Activated CD4-positive, alpha-beta T cell treated with anti-CD3 and anti-CD28 coated beads for 4 hours (primary cell): ENCODE results near the gene ENSA.
"Not testable (repeated sequence)": the region's sequence is repeated elsewhere in the genome, so short reads cannot be mapped to it uniquely, and the experiment has no call there.

ENCODE experiments used
- DNase-seq, 2 donors: peaks; one replicate each; pipeline ENCODE4 v3.0.0-alpha.2; 2020

ENSA gene

DNA sequence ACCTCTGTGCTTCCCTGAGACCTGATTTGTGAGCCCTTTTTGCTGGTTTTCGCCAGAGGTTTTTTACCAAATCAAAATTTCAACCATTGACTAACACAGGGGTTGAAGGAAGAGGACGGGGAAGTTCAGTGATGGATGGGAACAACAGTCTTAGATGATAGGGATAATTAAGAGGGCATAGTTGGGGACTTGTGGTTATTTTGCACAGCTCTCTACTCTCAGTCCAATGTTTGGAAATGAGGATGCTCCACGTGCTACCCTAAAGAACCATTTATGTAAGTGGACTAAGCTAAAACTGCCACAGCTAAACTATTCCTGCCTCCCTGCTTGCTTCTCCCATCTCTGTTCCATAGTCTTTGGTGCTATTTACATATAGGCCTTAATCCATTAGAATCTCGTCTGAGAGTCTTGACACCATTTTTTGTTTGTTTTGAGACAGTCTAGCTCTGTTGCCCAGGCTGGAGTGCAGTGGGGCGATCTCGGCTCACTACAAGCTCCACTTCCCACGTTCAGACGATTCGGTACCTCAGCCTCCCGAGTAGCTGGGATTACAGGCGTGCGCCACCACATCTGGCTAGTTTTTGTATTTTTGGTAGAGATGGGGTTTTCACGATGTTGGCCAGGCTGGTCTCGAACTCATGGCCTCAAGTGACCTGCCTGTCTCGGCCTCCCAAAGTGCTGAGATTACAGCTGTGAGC, 49.3 kb downstream of the ENSA start:
- DNase-seq = no peak

DNA sequence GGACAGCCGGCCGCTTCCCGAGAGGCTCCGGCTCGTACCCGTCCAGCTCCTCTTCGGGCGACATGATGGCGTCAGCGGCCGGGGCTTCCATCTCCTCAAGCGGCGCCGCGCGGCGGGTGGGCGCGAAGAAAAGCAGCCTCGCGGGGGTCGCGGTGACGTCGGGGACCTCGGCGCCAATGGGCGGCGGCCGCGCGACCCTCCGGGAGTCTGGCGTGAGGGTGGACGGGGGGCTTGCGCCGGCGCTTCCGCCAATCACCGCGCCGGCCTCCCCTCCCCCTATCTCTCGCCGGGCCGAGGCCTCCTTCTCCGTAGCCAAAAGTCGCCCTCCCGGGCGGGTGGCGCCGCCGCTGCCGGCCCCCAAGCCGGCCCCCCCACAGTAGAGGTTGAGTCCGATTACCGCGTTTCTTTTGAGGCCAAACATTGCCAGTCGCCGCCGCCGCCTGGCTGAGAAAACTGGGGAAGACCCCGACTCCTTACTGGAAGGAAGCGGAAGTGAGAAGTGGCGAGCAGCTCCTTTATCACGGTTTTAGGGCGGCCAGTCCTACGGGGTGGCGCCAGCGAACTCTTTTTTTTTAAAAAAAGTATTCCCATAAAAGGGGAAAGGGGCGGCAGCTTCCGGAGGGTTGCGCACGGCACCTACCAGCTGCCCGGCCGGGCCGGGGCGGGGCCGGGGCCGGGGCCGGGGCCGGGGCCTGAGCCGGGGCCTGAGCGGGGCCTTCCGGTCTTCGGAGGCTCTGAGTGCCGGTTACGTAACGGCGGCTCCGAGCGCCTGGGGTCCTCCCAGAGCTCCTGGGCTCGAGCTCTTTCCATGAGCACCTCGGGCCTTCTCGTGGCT, 50.1 kb downstream of the ENSA start, which contains the start of gene MCL1:
Gene MCL1 (minus strand): TSS at position 501 of the 835 bp plus-strand sequence. CDS start 80 bp downstream, at position 421.
- peak; percentile 83 to 85 for DNase-seq

DNA sequence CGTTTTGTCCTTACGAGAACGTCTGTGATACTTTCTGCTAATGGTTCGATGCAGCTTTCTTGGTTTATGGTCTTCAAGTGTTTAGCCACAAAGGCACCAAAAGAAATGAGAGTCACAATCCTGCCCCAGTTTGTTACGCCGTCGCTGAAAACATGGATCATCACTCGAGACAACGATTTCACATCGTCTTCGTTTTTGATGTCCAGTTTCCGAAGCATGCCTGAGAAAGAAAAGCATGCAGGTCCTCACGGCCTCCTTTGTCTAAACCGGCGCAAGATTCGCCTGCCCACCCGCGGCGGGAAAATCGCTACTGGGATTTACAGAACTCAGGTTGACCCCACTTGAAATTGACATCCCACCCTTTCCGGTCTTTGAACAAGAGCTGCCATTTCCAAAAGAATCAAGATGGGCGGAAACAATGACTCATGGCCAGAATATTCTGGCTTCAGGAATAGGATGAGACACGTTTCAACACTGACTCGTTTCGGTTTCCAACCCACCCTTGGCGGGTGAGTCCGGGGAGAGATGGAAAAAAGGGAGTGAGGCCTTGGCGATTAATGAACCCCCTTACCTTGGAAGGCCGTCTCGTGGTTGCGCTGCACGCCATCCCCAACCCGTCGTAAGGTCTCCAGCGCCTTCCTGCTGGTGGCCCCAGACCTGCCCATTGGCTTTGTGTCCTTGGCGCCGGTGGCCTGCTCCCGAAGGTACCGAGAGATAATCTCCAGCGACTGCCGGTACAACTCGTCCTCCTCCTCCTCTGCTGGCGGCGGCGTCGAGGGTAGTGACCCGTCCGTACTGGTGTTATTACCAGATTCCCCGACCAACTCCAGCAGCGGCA, 50.9 kb downstream of the ENSA start:
- peak; percentile 61 to 65 for DNase-seq

DNA sequence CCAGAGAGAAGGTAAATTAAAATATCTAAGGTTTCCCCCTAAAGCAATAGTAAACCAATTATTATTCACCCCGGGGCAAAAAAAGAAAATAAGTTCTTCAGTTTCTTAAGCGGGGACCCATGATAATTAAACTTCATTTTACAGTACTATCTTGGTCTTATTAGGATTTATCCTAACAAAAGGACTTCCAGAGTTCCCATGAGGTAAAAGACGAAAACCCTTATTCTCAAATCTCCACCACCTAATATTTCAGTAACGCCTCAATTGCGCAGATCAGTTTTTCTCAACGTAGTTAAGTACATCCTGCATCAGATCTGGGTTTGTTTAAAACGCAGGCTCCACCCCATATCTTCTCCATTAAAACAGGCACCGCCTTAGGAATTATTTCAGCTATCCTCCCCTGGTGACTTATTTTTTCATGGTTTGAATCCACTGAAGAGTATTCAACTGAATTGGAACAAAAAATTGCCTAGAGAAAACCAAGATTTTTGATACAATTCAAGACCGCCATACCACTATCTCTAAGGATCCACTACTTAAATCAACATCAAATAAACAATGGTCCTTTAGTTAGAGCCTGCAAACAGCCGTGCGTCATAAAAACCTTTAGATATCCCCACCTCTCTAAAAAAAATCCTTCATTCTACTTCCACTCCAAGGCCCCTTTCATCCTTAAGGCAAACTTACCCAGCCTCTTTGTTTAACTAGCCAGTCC, 51.7 kb downstream of the ENSA start:
- no peak for DNase-seq

DNA sequence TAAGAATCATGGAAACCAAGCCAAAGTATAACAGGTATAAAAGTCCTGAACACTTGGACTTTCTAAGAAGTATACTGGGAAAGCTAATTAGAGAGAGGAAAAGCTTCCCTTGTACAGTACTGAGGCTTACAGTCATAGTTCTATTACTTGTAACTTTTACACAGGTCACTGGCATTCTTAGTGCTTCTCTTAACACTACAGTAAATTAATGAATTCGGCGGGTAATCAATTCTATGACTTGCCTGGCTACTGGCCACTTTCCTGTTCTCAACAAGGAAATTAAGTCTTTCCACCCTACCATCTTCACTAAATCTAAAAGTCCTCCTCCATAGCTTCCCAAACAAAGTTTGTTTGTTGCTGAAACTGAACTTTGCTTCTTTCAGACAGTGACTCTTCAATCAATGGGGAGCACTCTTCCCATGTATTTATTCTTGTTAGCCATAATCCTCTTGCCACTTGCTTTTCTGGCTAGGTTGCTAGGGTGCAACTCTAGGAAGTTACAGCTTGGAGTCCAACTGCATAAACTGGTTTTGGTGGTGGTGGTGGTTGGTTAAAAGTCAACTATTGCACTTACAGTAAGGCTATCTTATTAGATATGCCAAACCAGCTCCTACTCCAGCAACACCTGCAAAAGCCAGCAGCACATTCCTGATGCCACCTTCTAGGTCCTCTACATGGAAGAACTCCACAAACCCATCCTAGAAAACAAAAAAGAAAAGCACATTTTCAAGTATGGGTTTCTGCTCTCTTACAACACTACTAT, 52.4 kb downstream of the ENSA start:
- no peak for DNase-seq

DNA sequence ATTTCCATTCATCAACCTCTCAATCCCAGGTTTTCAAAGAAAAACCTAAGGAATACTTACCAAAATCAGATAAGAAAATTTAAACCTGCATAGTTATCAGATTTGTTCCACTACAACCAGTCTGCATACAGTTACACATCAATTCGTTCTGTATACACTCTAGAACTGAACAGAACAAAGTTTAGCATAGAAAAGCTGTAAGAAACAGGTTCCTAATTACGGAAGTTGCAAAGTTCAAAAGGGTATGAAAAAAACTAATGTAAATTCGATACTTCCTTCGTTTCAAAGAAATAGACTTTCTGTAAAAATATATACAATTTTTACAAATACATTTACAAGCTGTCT, 53.1 kb downstream of the ENSA start:
- DNase-seq = no peak

DNA sequence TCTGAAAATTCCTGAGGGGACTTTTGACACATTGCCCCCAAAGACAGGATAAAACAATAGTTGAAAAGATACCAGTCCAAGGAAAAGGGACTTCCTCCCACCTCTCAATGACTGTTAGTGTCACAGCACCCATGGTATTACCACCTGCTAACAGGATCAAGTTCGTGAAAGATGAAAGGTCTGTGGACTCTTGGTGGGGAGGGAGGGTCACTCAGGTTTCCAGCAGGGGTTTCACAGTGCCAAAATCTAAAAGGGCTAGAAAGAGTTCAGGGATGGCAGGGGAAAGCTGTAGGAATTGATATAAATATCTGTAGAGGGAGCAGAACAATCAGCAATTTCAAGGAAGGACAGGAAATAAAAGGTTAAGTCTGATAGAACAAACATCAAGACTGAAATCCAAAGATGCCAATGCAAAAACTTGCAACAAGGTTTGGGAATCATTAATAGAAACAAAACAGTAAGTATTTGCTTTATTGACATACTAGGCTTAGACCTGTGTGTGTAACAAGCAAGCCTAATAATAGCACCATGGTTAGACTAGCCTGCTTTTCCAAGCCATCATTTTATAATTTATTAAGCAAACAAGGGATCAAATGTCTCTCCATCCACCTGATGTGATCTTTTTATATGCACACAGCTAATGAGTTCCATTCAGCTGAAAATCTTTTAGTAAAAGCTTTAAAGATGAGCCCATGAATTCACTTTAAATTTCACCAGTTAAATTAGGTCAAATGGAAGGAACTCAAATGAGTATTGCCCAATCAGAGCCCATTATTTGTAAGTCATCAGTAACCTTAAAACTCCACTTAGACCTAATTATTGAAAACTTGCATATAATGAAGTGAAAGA, 53.7 kb downstream of the ENSA start:
- no peak for DNase-seq

DNA sequence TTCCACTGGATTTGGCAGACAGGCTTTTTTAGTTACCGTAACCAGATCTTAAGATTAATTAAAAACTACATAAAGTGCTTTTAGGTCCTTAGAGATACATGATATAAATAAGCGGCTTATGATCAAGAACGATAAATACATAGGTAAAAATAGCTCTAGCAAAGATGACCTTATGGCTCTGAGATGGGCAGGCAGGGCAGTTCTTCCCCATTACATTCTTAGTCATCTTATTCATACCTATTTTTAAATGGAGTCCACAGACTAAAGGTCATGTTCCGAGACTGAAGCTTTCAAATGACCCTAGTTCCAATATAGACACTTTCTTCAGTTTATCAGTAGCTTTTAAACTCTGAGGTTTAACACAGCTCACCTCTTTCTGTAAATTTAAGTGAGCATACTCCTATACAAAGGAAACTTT, 54.3 kb downstream of the ENSA start:
- DNase-seq = no peak

DNA sequence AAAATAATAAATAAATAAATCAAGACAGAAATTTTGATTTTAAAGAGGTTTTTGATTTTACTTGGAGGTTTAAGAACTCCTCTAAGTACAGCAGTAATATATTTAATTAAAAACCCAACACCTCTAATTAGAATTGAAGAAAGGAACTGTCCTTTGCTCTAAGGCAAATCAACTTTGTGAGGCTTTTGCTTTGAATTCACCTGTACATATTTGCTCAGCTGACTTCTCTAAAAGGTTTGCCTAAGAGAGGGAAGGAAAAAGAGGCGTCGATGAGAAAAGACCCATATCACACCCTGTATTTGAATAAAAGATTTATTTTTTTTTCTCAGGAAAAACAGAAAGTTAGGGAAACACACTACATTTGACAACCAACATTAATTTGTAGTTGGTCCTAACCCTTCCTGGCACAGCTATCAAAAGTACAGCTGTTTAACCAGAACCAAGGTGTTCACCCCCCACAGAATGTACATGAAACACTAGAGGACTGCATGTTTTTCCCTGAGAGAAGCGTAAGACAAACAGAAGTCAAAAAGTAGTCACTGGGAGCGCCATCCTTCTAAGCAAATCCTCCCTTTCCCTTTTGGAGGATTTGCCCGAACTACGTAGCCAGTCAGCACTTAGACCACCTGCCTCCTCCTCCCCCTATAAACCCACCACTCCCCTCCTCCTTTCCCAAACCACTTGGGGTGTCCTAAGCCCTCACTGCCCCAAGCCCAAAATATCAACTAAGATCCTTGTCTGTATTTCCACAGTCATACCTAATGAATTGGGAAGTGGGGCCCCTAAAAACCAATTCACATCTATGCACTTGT, 54.9 kb downstream of the ENSA start:
- DNase-seq = no peak

DNA sequence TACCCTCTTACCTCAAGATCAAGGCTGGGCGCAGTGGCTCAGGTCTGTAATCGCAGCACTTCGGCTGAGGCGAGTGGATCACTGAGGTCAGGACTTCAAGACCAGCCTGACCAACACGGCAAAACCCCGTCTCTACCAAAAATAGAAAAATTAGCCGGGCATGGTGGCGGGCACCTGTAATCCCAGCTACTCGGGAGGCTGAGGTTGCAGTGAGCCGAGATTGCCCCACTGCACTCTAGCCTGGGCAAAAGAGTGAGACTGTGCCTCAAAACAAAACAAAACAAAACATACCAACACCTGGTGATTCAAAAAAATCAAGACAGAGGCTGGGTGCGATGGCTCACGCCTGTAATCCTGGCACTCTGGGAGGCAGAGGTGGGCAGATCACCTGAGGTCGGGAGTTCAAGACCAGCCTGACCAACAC, 55.8 kb downstream of the ENSA start:
- DNase-seq = not testable (repeated sequence)

DNA sequence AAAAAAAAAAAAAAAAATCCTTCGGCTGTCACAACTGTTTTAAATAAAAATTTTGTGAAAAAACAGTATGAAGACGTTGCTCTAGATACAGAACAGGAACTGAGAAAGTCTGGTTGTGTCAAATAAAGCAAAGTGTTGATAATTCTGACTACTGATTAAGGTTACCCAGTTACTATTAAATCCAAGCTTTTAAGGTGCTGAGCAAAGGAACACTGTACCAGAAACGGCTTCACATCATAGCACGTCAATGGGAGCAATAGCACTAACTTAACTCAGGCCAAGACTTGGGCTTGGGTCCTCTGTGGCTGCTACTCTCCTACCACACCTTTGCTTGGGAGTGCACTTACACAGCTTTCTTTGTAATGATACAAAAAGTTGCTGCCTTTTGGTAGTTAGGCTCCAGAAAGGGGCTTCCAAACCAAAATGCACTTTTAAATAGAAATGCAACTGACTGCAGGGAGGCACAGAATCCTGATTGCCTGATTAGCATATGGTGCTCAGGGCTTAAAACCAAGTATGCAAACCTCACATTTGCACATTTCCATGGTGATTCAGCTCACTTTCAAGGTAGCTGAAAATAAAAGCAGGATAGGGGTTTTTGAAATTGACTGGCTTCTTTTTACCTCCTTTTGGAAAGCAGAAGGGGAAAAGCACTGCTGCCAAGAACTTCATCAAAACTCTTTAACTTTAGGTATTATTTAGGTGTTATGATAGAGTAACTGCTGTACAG, 56.3 kb downstream of the ENSA start:
- no peak for DNase-seq
